HL-60 (cell line): ENCODE data around the gene FABP3.

Source experiments
- DNase-seq, 2 experiments: peaks; one replicate each; pipeline ENCODE4 v3.0.0-alpha.2; 2010 to 2020; ENCODE audit warnings: low read depth in 1 of 2, low spot score in 1 of 2
- H3K27ac ChIP-seq: fragments of 250-450 bp; sonication (Bioruptor Pico); replicated peaks from 2 replicates; pipeline ENCODE4 v1.5.1; 2020; ENCODE audit warnings: mild to moderate bottlenecking, moderate library complexity
- H3K27me3 ChIP-seq: fragments of 250-450 bp; sonication (Bioruptor Pico); 2 replicates; pipeline ENCODE4 v1.5.1; 2021; ENCODE audit warnings: mild to moderate bottlenecking, moderate library complexity; ENCODE audit not compliant: insufficient read depth, poor library complexity, severe bottlenecking
- H3K4me3 ChIP-seq: replicated peaks from 2 replicates; pipeline ENCODE4 v1.5.1; 2011; ENCODE audit warnings: mild to moderate bottlenecking, control low read depth, low read length; ENCODE audit not compliant: insufficient read depth
- CTCF ChIP-seq: IDR thresholded peaks from one replicate; pipeline ENCODE4 v1.5.1; 2011; ENCODE audit warnings: low read length, control low read depth, inconsistent platforms; ENCODE audit not compliant: insufficient read depth
- GABPA ChIP-seq: IDR thresholded peaks from 2 replicates; pipeline ENCODE4 v1.6.1; 2012; ENCODE audit warnings: low read depth
- POLR2AphosphoS5 ChIP-seq: IDR thresholded peaks from 2 replicates; pipeline ENCODE4 v1.6.1; 2012; ENCODE audit warnings: low read depth
- REST ChIP-seq: IDR thresholded peaks from 2 replicates; pipeline ENCODE4 v1.6.1; 2012; ENCODE audit warnings: low read depth; ENCODE audit not compliant: insufficient replicate concordance
- SPI1 ChIP-seq: IDR thresholded peaks from 2 replicates; pipeline ENCODE4 v1.6.1; 2012; ENCODE audit warnings: low read depth, mild to moderate bottlenecking, borderline replicate concordance

FABP3 gene

DNA sequence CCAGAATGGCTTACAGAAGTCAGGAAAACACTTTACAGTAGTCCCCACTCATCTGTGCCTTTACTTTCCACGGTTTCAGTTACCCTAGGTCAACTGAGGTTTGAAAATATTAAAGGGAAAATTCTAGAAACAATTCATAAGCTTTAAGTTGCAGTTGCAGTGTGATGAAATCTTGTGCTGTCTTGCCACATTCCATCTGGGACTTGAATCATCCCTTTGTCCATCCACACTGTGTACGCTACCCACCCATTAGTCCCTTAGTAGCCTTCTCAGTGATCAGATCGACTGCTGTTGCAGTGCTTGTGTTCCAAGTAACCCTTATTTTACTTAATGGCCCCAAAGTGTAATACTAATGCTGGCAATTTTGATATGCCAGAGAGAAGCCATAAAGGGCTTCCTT lies 45.5 kb downstream of the FABP3 start:
- H3K27ac ChIP-seq: no peak overlapping the region

DNA sequence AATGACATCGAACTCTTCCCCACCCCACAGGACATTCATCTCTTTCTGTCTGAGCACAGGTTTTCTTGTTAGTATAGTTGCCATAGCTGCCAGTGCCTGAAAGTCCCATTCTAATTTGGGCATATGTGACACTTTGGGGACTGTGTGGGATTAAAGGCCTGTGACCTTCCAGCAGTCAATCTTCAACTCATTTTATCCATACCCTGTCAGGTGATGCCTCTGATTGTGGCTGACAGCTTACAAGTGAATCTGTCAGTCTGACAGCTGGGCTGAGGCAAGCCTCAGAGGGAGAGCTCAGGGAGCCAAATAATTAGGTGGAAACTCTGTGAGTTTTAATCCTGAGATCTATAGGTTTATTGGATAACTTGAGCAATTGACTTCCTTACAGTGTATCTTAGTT lies 46.4 kb downstream of the FABP3 start:
- no peaks in the 10 kb centered on the region for H3K27me3 ChIP-seq
- H3K27ac ChIP-seq: no peak overlapping the region
- DNase-seq: no peak
- no peak for TF ChIP-seq GABPA
- TF ChIP-seq REST: no peak
- TF ChIP-seq CTCF: no peak
- no peak for TF ChIP-seq SPI1
- no peak overlapping the region for H3K4me3 ChIP-seq

More for the DNA sequence above, 45.5 kb downstream of the FABP3 start:
- H3K4me3 ChIP-seq: no peak overlapping the region
- DNase-seq: no peak
- TF ChIP-seq CTCF (no peak), SPI1 (no peak), POLR2AphosphoS5 (no peak), REST (no peak)
- no peaks in the 10 kb centered on the region for H3K27me3 ChIP-seq

DNA sequence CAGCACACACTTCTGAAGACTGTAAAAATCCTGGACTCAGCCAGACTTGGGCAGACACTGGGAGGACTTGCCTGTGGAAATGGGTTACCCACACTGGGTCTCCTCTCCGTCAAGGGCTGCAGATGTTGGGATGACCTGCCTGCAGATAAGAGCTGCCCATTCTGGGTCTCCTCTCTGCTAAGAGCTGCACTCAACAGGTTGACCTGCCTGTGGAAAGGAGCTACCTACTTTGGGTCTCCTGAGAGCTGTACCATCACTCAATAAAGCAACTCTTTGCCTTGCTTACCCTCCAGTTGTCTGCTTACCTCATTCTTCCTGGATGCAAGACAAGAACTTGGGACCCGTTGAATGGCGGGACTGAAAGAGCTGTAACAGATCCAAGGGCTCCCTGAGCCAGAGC lies 47.9 kb downstream of the FABP3 start:
- no peak for DNase-seq
- TF ChIP-seq CTCF (no peak), REST (no peak), GABPA (no peak), SPI1 (no peak), POLR2AphosphoS5 (no peak)

More for the DNA sequence above, 47.9 kb downstream of the FABP3 start:
- H3K27me3 ChIP-seq: no peaks in the 10 kb centered on the region
- H3K4me3 ChIP-seq: no peak overlapping the region
- no peak overlapping the region for H3K27ac ChIP-seq
